HG03354 (cell line): ENCODE data around the gene EP300.
"Not testable (repeated sequence)": the region's sequence is repeated elsewhere in the genome, so short reads cannot be mapped to it uniquely, and the experiment has no call there.

Experiments used
- ATAC-seq: cut with Tn5 transposase; IDR thresholded peaks from one replicate; pipeline ENCODE4 v1.9.1; 2021; ENCODE audit warnings: mild to moderate bottlenecking; ENCODE audit not compliant: unreplicated experiment, poor library complexity, severe bottlenecking

The EP300 gene

DNA sequence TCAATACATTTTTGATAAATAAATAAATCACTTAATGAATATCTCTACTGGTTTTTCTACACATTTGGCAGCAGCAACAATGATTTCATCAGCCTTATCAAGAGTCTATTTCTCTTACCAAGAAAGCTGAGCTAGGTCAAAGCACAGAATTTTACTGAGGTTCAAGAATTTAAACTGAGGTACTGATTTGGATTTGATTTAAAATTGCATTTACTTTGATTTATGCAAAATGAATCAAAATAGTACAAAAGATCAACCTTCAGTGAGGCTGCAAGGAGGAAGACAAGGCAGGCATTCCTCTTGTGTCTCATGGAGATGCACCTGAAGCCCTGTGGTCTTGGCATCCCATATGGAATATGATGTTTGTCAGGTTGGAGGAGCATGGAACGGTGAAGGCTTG, 15.5 kb upstream of the EP300 start:
- ATAC-seq = no peak

DNA sequence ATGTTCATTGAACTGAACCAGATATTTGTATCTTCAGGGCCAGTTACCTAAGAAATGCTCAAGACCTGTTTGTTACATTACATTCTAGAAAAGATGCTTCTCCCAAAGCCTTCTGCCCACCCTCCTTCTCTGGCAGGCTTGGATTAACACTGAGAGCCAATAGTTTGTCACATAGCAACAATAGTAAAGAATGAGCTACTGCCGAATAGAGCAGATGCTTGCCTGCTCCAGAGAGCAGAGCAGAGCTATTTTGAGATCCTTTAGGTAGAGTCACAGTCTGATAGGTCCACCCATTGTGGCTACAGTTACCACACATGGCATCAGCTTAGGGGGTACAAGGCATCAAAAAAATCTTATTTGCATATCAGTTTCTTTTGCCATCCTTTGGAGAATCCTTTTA, 13.5 kb upstream of the EP300 start:
- ATAC-seq = no peak

DNA sequence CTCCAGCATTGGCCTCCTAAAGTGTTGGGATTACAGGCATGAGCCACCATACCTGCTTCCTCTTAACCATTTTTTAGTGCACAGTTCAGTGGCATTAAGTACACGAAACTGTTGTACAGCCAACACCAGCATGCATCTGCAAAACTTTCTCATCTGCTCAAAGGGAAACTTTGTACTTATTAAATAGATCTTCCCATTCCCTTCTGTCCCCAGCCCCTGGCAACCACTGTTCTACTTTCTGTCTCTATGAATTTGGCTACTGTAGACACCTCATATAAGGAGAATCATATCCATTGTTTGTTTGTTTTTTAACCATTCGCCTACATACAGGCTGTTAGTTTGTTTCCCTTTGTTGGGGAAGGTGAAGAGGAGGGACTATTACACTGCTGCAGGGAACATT, 6.5 kb upstream of the EP300 start:
- ATAC-seq = no peak

- ATAC-seq = peak; percentile 72
Observed at GRCh38 chr22:41091132-41092022, 1.0 kb upstream of the EP300 start.

- no peak for ATAC-seq
Observed at GRCh38 chr22:41092847-41093411, 537 bp downstream of the EP300 start.

- ATAC-seq = no peak
Observed at GRCh38 chr22:41094041-41094593, 1.7 kb downstream of the EP300 start.

GRCh38 chr22:41096391-41096790, 4.0 kb downstream of the EP300 start:
- no peak for ATAC-seq

- ATAC-seq = no peak
Observed at GRCh38 chr22:41096841-41097240, 4.4 kb downstream of the EP300 start.

- no peak for ATAC-seq
Observed at GRCh38 chr22:41099036-41099435, 6.6 kb downstream of the EP300 start.

DNA sequence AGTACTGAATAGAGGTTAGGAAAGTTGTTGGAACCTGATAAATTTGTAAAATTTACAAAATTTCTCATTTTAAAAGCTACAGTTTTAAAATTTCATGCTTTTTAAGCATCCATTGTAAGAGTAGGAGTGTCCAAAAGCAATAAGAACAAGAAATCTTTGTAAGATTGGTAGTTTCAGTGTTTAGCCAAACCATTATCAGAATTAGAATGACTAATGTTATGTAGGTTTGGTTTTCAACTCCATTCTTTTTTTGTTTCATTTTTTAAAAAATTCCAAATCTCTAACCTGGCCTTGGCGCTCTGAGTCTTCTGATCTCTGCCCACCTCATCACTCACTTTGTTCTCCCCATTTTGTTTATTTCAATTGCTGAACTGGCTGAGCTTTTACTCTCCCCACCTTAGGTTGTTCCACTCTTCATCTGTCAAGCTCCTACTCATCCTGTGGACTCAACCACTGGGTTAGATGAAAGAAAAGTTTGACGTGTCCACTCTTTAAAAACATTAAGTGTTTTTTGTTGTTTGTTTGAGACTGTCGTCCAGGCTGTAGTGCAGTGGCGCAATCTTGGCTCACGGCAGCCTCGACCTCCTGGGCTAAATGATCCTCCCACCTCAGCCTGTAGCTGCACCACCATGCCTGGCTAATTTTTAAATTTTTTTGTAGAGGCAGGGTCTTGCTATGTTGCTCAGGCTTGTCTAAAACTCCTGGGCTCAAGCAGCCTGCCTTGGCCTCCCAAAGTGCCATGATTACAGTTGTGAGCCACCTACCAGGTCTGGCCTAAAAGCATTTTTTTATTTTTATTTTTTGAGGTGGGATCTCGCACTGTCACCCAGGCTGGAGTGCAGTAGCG, 14.0 kb downstream of the EP300 start:
- ATAC-seq = no peak

GRCh38 chr22:41106969-41107325, 14.6 kb downstream of the EP300 start:
- ATAC-seq = not testable (repeated sequence)

DNA sequence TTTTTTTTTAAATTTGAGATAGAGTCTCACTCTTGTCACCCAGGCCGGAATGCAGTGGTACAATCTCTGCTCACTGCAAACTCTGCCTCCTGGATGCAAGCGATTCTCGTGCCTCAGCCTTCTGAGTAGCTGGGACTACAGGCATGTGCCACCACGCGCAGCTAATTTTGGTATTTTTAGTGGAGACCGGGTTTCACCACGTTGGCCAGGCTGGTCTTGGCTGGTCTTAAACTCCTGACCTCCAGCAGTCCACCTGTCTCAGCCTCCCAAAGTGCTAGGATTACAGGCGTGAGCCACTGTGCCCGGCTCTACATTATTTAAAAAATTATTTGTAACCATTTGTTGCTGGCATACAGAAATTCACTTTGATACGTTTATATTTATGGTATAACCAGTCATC, 18.6 kb downstream of the EP300 start:
- ATAC-seq = no peak

GRCh38 chr22:41116342-41116741, 23.9 kb downstream of the EP300 start:
- no peak for ATAC-seq

- no peak for ATAC-seq
Observed at GRCh38 chr22:41117127-41117965, 25.0 kb downstream of the EP300 start.

DNA sequence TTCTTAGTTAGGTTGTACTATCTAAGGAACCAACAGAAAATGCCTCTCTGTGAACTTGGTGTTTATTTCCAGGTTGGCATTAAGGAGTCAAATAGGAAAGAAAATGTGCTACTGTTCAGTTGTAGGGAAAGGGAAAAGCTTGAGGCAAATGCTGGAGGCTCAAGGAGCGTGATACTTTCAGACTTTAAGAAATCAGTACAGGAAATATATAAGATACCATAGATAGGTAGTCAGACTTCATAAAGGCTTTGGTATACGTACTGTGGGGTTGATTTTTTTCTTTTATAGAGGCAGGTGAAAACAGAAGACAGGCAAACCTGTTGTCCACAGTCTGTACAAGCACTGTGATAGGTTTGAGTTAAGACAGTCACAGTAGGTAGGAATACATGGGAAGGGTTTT, 30.8 kb downstream of the EP300 start:
- no peak for ATAC-seq

DNA sequence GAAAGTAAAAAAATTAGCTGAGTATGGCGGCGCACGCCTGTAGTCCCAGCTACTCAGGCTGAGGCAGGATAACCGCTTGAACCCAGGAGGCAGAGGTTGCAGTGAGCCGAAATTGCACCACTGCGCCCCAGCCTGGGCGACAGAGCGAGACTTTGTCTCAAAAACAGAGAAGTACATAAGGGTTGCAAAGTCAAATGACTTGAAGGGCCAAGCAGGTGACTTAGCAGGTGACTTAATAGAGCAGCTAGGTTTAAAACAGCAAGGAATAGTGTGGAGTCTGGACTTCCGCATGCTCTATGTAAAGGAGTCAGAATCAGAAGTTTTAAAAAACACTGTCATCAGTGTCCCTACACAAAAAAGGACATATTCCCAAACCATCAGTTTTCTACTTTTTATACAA, 31.7 kb downstream of the EP300 start:
- ATAC-seq = no peak

GRCh38 chr22:41127451-41127850, 35.1 kb downstream of the EP300 start:
- no peak for ATAC-seq

DNA sequence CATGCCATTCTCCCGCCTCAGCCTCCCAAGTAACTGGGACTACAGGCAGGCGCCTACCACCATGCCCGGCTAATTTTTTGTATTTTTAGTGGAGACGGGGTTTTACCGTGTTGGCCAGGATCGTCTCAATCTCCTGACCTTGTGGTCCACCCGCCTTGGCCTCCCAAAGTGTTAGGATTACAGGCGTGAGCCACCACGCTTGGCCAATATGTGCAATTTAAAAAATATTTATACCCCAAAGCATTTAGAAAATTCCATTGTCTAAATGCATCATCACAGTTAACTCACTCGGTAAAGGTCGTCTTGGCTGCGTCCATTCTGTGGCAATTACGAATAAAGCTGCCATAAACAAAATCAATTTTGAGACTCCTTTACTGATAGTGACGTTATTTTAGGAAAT, 36.2 kb downstream of the EP300 start:
- no peak for ATAC-seq

GRCh38 chr22:41132550-41132949, 40.2 kb downstream of the EP300 start:
- ATAC-seq = no peak
